Left cardiac atrium (tissue), 4 donors: ENCODE results near the gene PRR23A. TPM values are rescaled to one million over a fixed set of nuclear protein-coding genes. Genes with fewer than 3 reads are reported as not detected.
"Not testable (repeated sequence)": the region's sequence is repeated elsewhere in the genome, so short reads cannot be mapped to it uniquely, and the experiment has no call there.

ENCODE experiments used
- ATAC-seq, 2 donors: fragments of 200-7000 bp; cut with Tn5 transposase; one replicate each; pipeline ENCODE4 v1.9.1; 2020; ENCODE audit warnings: mild to moderate bottlenecking in 2 of 2, moderate library complexity in 2 of 2
- DNase-seq: peaks from one replicate; pipeline ENCODE4 v3.0.0-alpha.2; 2020
- intact Hi-C, 2 donors: fragments of 100-400 bp; cut with DNase I; formaldehyde crosslinking; loops; one replicate each; pipeline versions ENCODE4 v1.14.1 to v1.15.1; 2022 to 2023
- long read RNA-seq: library from polyadenylated mRNA; unstranded; transcript quantifications from one replicate; pipeline ENCODE4 v2.0.0, GENCODE V29; 2021
- total RNA-seq, 2 donors: library from RNA; stranded (reverse); fragmentation: NEBNext Ultra II Directional; extraction: Animal tissue kit (Norgen Biotek cat#: 25700); gene quantifications; one replicate each; pipeline ENCODE4 v1.2.1, GENCODE V29; 2021
- donor health status: DM: no; HTN: yes; CAD: no.
- donor health status: DM: no; HTN: yes; CAD: no; lungs with severe emphysema.
- donor health status: DM: yes; HTN: yes; CAD: no.
- donor health status: Dilated cardiomyopathy.

Gene PRR23A
- not detected for total RNA-seq
- long read RNA-seq, result 0 reads

GRCh38 chr3:139006051-139006716, at the start of gene PRR23A:
TSS of gene PRR23A (minus strand) at chr3:139006268. CDS start at chr3:139006268, 0 bp downstream.
- intact Hi-C loops, result no loop called here
- DNase-seq (no peak), ATAC-seq (no peak)

- intact Hi-C loops, result no loop called here
- no peak for DNase-seq
- no peak for ATAC-seq
These were observed 46.9 kb upstream of the PRR23A start for GRCh38 chr3:139052802-139053600.

DNA sequence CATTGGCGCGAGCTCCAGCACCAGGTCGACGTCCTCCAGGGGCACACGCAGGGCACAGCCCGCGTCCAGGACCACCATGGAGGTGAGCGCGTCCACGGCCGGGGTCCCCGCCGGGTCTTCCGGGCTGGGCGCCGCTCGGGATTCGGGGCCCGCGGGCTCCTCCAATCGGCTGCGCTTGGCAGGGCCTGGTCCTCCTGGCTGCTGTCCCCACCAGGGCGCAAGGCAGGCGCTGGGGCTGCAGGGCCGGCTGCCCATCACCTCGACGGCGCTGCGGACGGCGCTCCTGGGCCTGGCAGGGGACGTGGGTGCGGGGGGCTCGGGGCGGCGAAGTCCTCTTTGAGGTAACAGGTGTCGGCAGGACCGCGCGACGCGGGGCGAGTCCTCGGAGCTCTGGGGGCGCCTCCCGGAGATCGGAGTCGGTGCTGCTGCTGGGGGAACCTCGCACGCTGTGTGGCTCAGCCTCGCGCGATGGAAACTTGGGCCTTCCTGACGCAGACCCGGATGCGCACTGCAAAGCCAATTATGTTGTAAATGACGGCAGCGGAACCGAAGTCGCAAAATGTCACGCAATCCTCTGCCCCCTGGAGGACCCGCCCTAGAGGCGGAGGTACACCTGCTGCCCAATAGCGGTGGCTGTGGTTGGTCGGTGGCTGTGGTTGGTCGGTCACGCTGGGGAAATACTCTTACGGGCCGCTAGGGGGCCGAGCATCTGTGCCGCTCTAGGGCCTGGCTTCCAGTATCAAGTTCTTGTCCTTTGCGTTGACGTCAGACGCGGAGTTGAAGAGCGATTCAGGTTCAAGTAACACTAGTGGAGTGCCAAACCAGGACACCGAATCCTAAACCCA, 38.5 kb upstream of the PRR23A start, which contains the start of gene PRR23C:
TSS of gene PRR23C (minus strand) at position 527 of the 845 bp plus-strand sequence. CDS start at position 255, 272 bp downstream.
- no peak for ATAC-seq
- no peak for DNase-seq
- intact Hi-C loops, result no loop called here

DNA sequence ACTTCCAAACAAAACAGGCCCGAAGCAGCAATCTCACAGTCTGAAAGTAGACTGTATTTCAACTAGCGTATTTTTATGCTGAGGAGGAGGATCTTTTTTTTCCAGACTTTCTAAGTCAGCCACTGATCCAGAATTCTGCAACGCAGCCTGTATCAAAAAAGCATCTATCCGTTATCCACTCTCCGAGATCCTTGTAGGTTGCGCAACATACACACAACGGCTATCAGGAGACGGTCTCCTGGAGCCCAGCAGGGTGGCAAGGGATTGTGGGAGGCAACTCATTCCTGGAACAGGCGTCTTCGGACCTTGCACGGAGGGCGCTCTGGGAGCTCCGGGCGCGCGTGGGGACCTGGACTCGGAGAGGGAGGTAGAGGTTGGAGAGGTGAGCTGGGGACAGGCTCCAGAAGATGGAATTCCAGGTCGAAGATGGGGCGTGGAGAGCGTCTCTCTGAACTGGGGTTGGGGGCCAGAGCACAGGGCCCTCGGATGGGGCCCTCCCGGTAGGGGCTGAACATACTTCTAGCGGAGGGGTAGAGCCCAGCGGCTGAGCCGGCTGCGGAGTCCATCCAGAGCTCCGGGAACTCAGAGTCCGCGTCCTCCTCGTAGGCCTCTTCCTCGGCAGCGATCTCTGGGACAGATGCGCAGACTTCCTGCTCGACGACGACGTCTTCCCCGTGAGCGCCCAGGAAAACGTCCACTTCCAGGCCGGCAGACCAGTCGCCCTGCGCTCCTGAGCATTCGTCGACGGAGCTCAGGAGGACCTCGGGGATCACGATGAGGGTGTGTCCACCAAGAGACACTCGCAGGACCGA, 37.7 kb upstream of the PRR23A start:
- ATAC-seq (no peak), DNase-seq (no peak)
- intact Hi-C loops, result no loop called here

- DNase-seq (no peak), ATAC-seq (no peak)
- intact Hi-C loops, result no loop called here
These were observed 31.4 kb upstream of the PRR23A start for GRCh38 chr3:139037478-139037877.

DNA sequence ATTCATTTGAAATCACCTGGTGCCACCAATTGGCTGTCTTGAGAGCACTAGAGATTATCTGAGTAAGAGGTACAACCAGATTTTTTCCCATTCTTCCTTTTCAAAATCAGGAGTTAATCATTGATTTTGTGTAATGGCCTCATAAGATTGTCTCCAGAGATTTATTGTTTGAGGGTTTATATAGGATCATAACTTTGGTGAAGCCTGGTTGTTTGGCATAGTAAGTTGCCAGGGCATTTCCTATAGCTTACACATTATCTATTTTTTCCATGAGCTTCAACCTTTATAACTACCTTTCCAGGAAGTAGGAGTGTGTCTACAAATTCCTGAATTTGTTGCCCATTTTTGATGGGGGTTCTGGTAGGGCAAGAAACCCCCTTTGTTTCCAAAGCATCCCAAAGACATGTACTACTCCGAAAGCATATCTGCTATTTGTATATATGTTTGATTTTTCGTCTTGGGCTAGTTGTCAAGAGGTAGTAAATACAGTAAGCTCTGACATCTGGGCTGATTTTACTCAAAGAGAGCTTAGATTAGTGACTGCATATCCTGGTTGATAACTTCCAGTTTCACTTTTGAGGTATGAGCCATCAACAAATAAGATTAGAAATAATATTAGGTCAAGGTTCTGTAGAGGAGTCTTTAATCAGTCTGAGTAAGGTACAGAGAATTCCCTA, 26.4 kb upstream of the PRR23A start:
- ATAC-seq, result no peak
- DNase-seq, result no peak
- intact Hi-C loops, result no loop called here

- DNase-seq, intact Hi-C loops, ATAC-seq: not testable (repeated sequence)
These were observed 24.5 kb upstream of the PRR23A start for GRCh38 chr3:139030576-139030975.

DNA sequence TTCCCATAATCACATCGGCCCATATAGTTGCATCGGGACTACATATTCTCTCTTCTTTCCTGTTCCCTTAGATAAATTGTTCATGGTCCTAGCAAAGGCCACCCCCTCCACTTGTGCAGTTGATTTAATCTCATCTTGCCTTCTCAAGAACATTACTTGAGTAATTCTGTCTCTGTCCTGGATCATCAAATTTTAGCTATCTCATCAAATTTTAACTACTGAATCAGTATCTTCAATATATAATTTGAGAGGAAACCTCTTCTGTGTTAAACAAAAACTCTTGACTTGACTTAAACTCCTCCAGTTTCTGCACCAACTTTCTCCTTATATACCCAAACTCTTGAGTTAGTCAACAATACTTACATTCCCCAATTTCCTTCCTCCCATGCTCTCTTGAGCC, 18.9 kb upstream of the PRR23A start:
- intact Hi-C loops, result no loop called here
- DNase-seq (no peak), ATAC-seq (no peak)

DNA sequence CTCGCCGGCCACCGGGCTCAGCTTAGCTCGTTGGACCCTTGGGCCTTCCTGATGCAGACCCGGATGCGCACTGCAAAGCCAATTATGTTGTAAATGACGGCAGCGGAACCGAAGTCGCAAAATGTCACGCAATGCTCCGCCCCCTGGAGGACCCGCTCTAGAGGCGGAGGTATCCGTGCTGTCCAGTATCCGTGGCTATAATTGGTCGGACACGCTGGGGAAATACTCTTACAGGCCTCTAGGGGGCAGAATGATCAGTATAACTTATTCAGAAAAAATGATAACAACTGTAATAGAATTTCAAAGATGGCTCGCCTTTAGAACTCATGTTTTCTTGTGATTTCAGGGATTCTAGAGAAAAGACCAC, 14.8 kb upstream of the PRR23A start, which contains the start of gene PRR23B:
TSS of gene PRR23B (minus strand) at position 59 of the 367 bp plus-strand sequence. CDS start 265 bp downstream, outside the sequence.
- intact Hi-C loops, result no loop called here
- ATAC-seq (no peak), DNase-seq (no peak)

- DNase-seq (no peak), ATAC-seq (no peak)
- intact Hi-C loops, result no loop called here
These were observed 14.2 kb upstream of the PRR23A start for GRCh38 chr3:139020036-139020867.

- DNase-seq, result no peak
- intact Hi-C loops, result no loop called here
- ATAC-seq, result no peak
These were observed 10.5 kb upstream of the PRR23A start for GRCh38 chr3:139016430-139017048.

DNA sequence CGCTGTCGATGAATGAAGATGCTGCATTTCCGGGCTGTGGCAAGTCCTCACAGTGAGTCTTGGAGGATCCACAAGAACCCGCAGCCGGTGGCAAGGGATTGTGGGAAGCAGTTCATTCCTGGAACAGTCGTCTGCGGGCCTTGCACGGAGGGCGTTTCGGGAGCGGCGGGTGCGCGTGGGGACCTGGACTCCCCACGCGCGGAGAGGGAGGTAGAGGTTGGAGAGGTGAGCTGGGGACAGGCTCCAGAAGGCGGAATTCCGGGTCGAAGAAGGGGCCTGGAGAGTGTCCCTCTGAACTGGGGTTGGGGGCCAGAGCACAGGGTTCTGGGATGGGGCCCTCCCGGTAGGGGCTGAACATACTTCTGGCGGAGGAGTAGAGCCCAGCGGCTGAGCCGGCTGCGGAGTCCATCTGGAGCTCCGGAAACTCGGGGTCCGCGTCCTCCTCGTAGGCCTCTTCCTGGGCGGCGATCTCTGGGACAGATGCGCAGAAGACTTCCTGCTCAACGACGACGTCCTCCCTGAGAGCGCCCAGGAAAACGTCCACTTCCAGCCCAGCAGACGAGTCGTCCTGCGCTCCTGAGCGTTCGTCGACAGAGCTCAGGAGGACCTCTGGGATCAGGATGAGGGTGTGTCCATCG, 593 bp downstream of the PRR23A start:
- ATAC-seq (no peak), DNase-seq (no peak)
- intact Hi-C loops, result no loop called here

GRCh38 chr3:138995706-138996105, 10.4 kb downstream of the PRR23A start:
- intact Hi-C loops, result no loop called here
- ATAC-seq (no peak), DNase-seq (no peak)

DNA sequence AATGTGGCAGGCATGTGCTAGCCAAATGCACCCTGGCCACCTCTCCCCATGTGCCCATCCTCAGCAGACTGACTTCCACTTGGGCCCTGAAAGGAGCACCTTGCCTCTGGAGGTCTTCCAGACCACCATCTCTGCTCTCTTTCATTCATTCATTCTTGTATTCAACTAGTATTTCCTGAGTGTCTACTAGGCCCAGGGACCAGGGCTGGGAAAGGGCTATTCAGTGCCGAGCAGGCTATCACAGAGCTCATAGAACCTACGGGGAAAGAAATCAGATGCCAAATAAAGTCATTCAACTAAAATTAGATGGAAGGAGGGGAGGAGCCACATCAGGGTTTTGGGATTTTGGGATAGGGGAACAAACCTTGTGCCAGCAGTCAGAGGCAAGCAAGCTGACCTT, 18.9 kb downstream of the PRR23A start:
- intact Hi-C loops, result no loop called here
- ATAC-seq (no peak), DNase-seq (no peak)

GRCh38 chr3:138985932-138986331, 20.1 kb downstream of the PRR23A start:
- DNase-seq, result no peak
- ATAC-seq, result no peak
- intact Hi-C loops, result no loop called here

- intact Hi-C loops, result no loop called here
- ATAC-seq, result no peak
These were observed 21.3 kb downstream of the PRR23A start for GRCh38 chr3:138984816-138985215.

GRCh38 chr3:138976047-138976446, 30.0 kb downstream of the PRR23A start:
- DNase-seq (no peak), ATAC-seq (no peak)
- intact Hi-C loops, result no loop called here

More at GRCh38 chr3:138984816-138985215, 21.3 kb downstream of the PRR23A start:
- no peak for DNase-seq
